OCI-LY1 (cell line): Measurements from ENCODE around the gene ZMIZ1.

Experiments used
- H2AFZ ChIP-seq: fragments of 200-600 bp; sonication (generic), shearing (Covaris generic); 2 replicates; pipeline ENCODE4 v1.6.0; 2014; ENCODE audit warnings: antibody characterized with exemption, mild to moderate bottlenecking, low read length
- H3F3A ChIP-seq: fragments of 200-600 bp; sonication (generic), shearing (Covaris generic); 2 replicates; pipeline ENCODE4 v1.6.0; 2014; ENCODE audit warnings: mild to moderate bottlenecking, antibody characterized with exemption, low read length, moderate library complexity; ENCODE audit not compliant: insufficient read depth
- H3K27ac ChIP-seq: fragments of 200-600 bp; sonication (generic); 2 replicates; pipeline ENCODE4 v1.5.1; 2014; ENCODE audit warnings: low read length, mixed run types, mild to moderate bottlenecking, low read depth; ENCODE audit not compliant: poor library complexity, severe bottlenecking
- H3K27me3 ChIP-seq: fragments of 200-600 bp; sonication (generic); 2 replicates; pipeline ENCODE4 v1.6.0; 2014; ENCODE audit warnings: antibody characterized with exemption, mild to moderate bottlenecking, low read length, moderate library complexity; ENCODE audit not compliant: insufficient read depth
- H3K36me3 ChIP-seq: fragments of 200-600 bp; sonication (generic); 2 replicates; pipeline ENCODE4 v1.6.1; 2014; ENCODE audit warnings: mild to moderate bottlenecking, antibody characterized with exemption, low read length, moderate library complexity, mixed read lengths; ENCODE audit not compliant: insufficient read depth
- H3K4me1 ChIP-seq: fragments of 200-600 bp; sonication (generic); 2 replicates; pipeline ENCODE4 v1.5.1; 2014; ENCODE audit warnings: mild to moderate bottlenecking, low read length, moderate library complexity; ENCODE audit not compliant: insufficient read depth, severe bottlenecking
- H3K4me2 ChIP-seq: fragments of 200-600 bp; sonication (generic), shearing (Covaris generic); 2 replicates; pipeline ENCODE4 v1.6.1; 2014; ENCODE audit warnings: low read length
- H3K4me3 ChIP-seq: fragments of 200-600 bp; sonication (generic); 2 replicates; pipeline ENCODE4 v1.5.1; 2014; ENCODE audit warnings: low read length, low read depth, mild to moderate bottlenecking, mixed read lengths; ENCODE audit not compliant: poor library complexity, severe bottlenecking
- H3K79me2 ChIP-seq: fragments of 200-600 bp; shearing (Covaris generic); 2 replicates; pipeline ENCODE4 v1.6.1; 2016; ENCODE audit warnings: mixed run types, low read length, mixed read lengths; ENCODE audit not compliant: insufficient read depth
- H3K9ac ChIP-seq: fragments of 200-600 bp; sonication (generic), shearing (Covaris generic); 2 replicates; pipeline ENCODE4 v1.6.1; 2014; ENCODE audit warnings: mild to moderate bottlenecking, low read length, mixed read lengths
- H3K9me2 ChIP-seq: fragments of 200-600 bp; sonication (generic), shearing (Covaris generic); 2 replicates; pipeline ENCODE4 v1.6.1; 2014; ENCODE audit warnings: low read depth, mild to moderate bottlenecking, low read length, mixed read lengths
- H3K9me3 ChIP-seq: fragments of 200-600 bp; shearing (Covaris generic); 2 replicates; pipeline ENCODE4 v1.6.1; 2014; ENCODE audit warnings: low read length, mixed read lengths
- H4K20me1 ChIP-seq: fragments of 200-600 bp; sonication (generic), shearing (Covaris generic); 2 replicates; pipeline ENCODE4 v1.6.0; 2016; ENCODE audit warnings: mild to moderate bottlenecking, low read length; ENCODE audit not compliant: insufficient read depth
- EZH2 ChIP-seq: fragments of 200-600 bp; sonication (generic), shearing (Covaris generic); IDR thresholded peaks from 2 replicates; pipeline ENCODE4 v1.8.0; 2017; ENCODE audit warnings: borderline replicate concordance, mixed run types, mild to moderate bottlenecking, antibody characterized with exemption, low read length, moderate library complexity, mixed read lengths
- TF ChIP-seq, protein P1 (sequence below): fragments of 200-600 bp; sonication (generic), shearing (Covaris generic); IDR thresholded peaks from 2 replicates; pipeline ENCODE4 v1.5.1; 2017; ENCODE audit warnings: mild to moderate bottlenecking, antibody characterized with exemption, low read length, moderate library complexity, mixed read lengths

ZMIZ1 gene

DNA sequence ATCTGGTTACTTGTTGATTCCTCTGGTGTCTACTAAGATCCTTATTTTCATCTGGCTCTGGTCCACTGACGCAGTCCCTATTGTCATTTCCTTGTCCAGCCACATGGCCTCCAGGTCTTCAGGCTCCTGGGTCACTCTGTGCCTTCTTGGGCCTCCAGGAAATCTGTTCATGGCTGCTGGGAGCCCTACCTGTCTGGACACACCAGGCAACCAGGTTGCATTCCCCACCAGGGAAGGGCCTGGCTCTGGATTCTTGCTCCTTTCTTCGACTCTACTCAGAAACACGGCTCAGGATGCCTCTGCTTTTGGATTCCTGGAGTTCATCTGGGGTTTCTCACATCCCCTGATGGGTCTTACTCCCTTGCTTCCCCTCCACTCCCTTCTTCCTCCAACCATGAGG lies 270.5 kb downstream of the ZMIZ1 start:
- no peaks in the 10 kb centered on the region for H3F3A ChIP-seq
- H3K4me1 ChIP-seq: no peaks in the 10 kb centered on the region
- H4K20me1 ChIP-seq: no peaks in the 10 kb centered on the region
- no peaks in the 10 kb centered on the region for H3K9me3 ChIP-seq
- no peak overlapping the region for H2AFZ ChIP-seq
- H3K27me3 ChIP-seq: peaks cover 5% of the 10 kb centered on the region; the same call in 1 of the 2 replicates
- no peak overlapping the region for H3K27ac ChIP-seq
- no peaks in the 10 kb centered on the region for H3K9me2 ChIP-seq
- no peaks in the 10 kb centered on the region for H3K79me2 ChIP-seq
- no peak overlapping the region for H3K9ac ChIP-seq
- no peak overlapping the region for H3K4me2 ChIP-seq
- H3K4me3 ChIP-seq: no peak overlapping the region
- H3K36me3 ChIP-seq: no peaks in the 10 kb centered on the region
- TF ChIP-seq, protein P1, sequence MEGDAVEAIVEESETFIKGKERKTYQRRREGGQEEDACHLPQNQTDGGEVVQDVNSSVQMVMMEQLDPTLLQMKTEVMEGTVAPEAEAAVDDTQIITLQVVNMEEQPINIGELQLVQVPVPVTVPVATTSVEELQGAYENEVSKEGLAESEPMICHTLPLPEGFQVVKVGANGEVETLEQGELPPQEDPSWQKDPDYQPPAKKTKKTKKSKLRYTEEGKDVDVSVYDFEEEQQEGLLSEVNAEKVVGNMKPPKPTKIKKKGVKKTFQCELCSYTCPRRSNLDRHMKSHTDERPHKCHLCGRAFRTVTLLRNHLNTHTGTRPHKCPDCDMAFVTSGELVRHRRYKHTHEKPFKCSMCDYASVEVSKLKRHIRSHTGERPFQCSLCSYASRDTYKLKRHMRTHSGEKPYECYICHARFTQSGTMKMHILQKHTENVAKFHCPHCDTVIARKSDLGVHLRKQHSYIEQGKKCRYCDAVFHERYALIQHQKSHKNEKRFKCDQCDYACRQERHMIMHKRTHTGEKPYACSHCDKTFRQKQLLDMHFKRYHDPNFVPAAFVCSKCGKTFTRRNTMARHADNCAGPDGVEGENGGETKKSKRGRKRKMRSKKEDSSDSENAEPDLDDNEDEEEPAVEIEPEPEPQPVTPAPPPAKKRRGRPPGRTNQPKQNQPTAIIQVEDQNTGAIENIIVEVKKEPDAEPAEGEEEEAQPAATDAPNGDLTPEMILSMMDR: no peak
- TF ChIP-seq EZH2: no peak

DNA sequence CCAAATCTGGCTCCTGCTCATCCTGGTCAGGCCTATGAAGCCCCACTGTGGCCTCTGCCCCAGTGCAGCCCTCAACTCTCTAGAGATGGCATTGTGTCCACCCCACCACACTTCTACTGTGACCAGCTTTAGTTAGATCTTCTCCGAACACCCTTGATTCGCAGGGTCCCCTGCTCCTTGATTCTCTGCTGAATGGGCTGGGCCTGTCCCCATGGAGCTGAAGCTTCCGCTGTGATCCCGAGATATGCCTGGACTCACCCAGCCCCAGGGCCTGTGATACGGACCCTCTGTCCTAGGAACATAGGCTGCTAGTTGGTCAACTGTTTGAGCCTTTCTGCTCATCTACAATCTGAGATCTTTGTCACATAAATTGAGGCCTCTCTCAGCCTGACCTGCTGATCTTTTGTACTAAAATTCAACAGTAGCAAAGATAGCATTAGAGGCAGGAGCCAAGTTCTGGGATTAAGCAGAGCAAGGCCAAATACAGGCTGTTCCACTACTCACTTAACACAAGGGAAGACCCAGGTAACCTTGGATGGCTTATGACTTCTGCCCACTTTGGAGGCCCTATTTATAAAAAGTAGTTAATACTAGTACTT lies 272.0 kb downstream of the ZMIZ1 start:
- no peaks in the 10 kb centered on the region for H3K36me3 ChIP-seq
- H3K4me1 ChIP-seq: no peaks in the 10 kb centered on the region
- H3K79me2 ChIP-seq: no peaks in the 10 kb centered on the region
- TF ChIP-seq, protein P1: no peak
- no peak for TF ChIP-seq EZH2
- no peak overlapping the region for H3K27ac ChIP-seq
- H2AFZ ChIP-seq: no peak overlapping the region
- H3K27me3 ChIP-seq: peaks cover 5% of the 10 kb centered on the region; the same call in 1 of the 2 replicates
- no peaks in the 10 kb centered on the region for H3K9me2 ChIP-seq
- H3K4me3 ChIP-seq: no peak overlapping the region
- H3K9me3 ChIP-seq: no peaks in the 10 kb centered on the region
- H4K20me1 ChIP-seq: no peaks in the 10 kb centered on the region
- H3F3A ChIP-seq: no peaks in the 10 kb centered on the region
- H3K9ac ChIP-seq: no peak overlapping the region
- H3K4me2 ChIP-seq: no peak overlapping the region

DNA sequence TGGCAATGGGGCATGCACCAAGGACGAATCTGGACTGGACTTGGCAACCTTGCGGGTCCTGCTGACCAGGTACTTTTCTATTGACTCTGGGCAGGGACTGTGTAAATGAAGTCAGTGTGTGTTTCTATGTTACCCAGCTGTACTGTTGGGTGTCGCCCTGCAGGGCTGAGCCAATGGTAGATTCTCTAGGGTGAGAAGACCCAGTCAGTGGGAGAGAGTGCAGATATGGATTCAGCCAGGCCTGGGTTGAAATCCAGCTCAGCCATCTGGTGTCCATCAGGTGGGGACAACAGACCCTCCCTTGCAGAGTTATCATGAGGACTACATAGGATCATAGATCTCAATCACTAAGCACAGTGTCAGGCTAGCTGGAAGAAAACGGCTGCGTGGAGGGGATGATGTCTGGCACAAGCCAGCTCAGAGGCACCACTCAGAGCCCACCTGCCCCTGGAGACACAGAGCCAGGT lies 273.6 kb downstream of the ZMIZ1 start:
- Histone ChIP-seq H3K9ac (no peak overlapping the region), H3K9me2 (no peaks in the 10 kb centered on the region), H3F3A (no peaks in the 10 kb centered on the region), H2AFZ (no peak overlapping the region), H3K4me1 (peaks cover 7% of the 10 kb centered on the region), H3K27me3 (peaks cover 5% of the 10 kb centered on the region; the same call in 1 of the 2 replicates), H3K79me2 (no peaks in the 10 kb centered on the region), H3K4me2 (no peak overlapping the region), H3K9me3 (no peaks in the 10 kb centered on the region), H4K20me1 (no peaks in the 10 kb centered on the region), H3K27ac (no peak overlapping the region), H3K36me3 (no peaks in the 10 kb centered on the region), H3K4me3 (no peak overlapping the region)
- TF ChIP-seq EZH2: no peak
- TF ChIP-seq, protein P1: no peak
